Loucy (cell line): ENCODE measurements around the gene ZFYVE21.

Source experiments
- H2AFZ ChIP-seq: fragments of 200-600 bp; sonication (generic); 2 replicates; pipeline ENCODE4 v1.6.0; 2016; ENCODE audit warnings: antibody characterized with exemption, mild to moderate bottlenecking, low read length, moderate library complexity
- H3F3A ChIP-seq: fragments of 200-600 bp; 2 replicates; pipeline ENCODE4 v1.6.0; 2016; ENCODE audit warnings: antibody characterized with exemption, low read depth, mild to moderate bottlenecking
- H3K27me3 ChIP-seq: fragments of 200-600 bp; sonication (generic); 2 replicates; pipeline ENCODE4 v1.6.1; 2014; ENCODE audit warnings: low read length, mild to moderate bottlenecking; ENCODE audit not compliant: insufficient read depth, poor library complexity, severe bottlenecking
- H3K36me3 ChIP-seq: fragments of 200-600 bp; sonication (generic); 2 replicates; pipeline ENCODE4 v1.6.1; 2016; ENCODE audit warnings: low read length; ENCODE audit not compliant: insufficient read depth
- H3K4me1 ChIP-seq: fragments of 200-600 bp; sonication (generic); 2 replicates; pipeline ENCODE4 v1.5.1; 2014; ENCODE audit warnings: low read length, mild to moderate bottlenecking; ENCODE audit not compliant: insufficient read depth, poor library complexity, severe bottlenecking
- H3K4me2 ChIP-seq: fragments of 200-600 bp; sonication (generic); 2 replicates; pipeline ENCODE4 v1.6.0; 2014; ENCODE audit warnings: antibody characterized with exemption, low read length, low read depth, mild to moderate bottlenecking; ENCODE audit not compliant: poor library complexity, severe bottlenecking
- H3K4me3 ChIP-seq: fragments of 200-600 bp; sonication (generic); 2 replicates; pipeline ENCODE4 v1.5.1; 2014; ENCODE audit warnings: low read length, mild to moderate bottlenecking, mixed read lengths; ENCODE audit not compliant: poor library complexity, severe bottlenecking
- H3K79me2 ChIP-seq: fragments of 200-600 bp; sonication (generic); 2 replicates; pipeline ENCODE4 v1.6.1; 2014; ENCODE audit warnings: low read length; ENCODE audit not compliant: insufficient read depth
- H3K9ac ChIP-seq: fragments of 200-600 bp; sonication (generic); 2 replicates; pipeline ENCODE4 v1.6.0; 2014; ENCODE audit warnings: mild to moderate bottlenecking, low read depth, low read length, moderate library complexity; ENCODE audit not compliant: poor library complexity, severe bottlenecking
- H3K9me2 ChIP-seq: fragments of 200-600 bp; sonication (generic); replicated peaks from 2 replicates; pipeline ENCODE4 v1.6.1; 2016; ENCODE audit warnings: low read depth, low read length, mixed read lengths
- H3K9me3 ChIP-seq: fragments of 200-600 bp; sonication (generic); 2 replicates; pipeline ENCODE4 v1.6.1; 2014; ENCODE audit warnings: mild to moderate bottlenecking, antibody characterized with exemption, low read length, low read depth; ENCODE audit not compliant: insufficient read depth
- H4K20me1 ChIP-seq: fragments of 200-600 bp; sonication (generic); 2 replicates; pipeline ENCODE4 v1.6.0; 2014; ENCODE audit warnings: antibody characterized with exemption, low read length, mild to moderate bottlenecking; ENCODE audit not compliant: insufficient read depth, poor library complexity, severe bottlenecking
- CTCF ChIP-seq: fragments of 200-600 bp; sonication (generic); conservative IDR thresholded peaks from 2 replicates; pipeline ENCODE4 v1.5.1; 2014; ENCODE audit warnings: mild to moderate bottlenecking, antibody characterized with exemption, low read length
- EZH2phosphoT487 ChIP-seq: fragments of 200-600 bp; IDR thresholded peaks from 2 replicates; pipeline ENCODE4 v1.6.1; 2018; ENCODE audit warnings: antibody characterized with exemption, mild to moderate bottlenecking, moderate library complexity, borderline replicate concordance

The ZFYVE21 gene

GRCh38 chr14:103725739-103726395, 10.3 kb downstream of the ZFYVE21 start:
- TF ChIP-seq EZH2phosphoT487 (no peak), CTCF (no peak)
- Histone ChIP-seq H3F3A (no peaks in the 10 kb centered on the region), H3K9me3 (no peaks in the 10 kb centered on the region), H3K4me1 (no peaks in the 10 kb centered on the region), H2AFZ (no peak overlapping the region), H3K79me2 (no peaks in the 10 kb centered on the region; the same call in 1 of the 2 replicates), H3K9ac (no peak overlapping the region), H3K4me2 (no peak overlapping the region), H3K36me3 (peaks cover 12% of the 10 kb centered on the region; the same call in 1 of the 2 replicates), H3K27me3 (no peaks in the 10 kb centered on the region), H4K20me1 (no peaks in the 10 kb centered on the region), H3K9me2 (no peaks in the 10 kb centered on the region), H3K4me3 (no peak overlapping the region)

GRCh38 chr14:103726474-103726873, 10.9 kb downstream of the ZFYVE21 start:
- no peaks in the 10 kb centered on the region for H3K4me1 ChIP-seq
- no peak overlapping the region for H3K4me2 ChIP-seq
- TF ChIP-seq CTCF: no peak
- TF ChIP-seq EZH2phosphoT487: no peak
- no peak overlapping the region for H3K4me3 ChIP-seq
- H3K9me3 ChIP-seq: no peaks in the 10 kb centered on the region
- no peak overlapping the region for H2AFZ ChIP-seq
- H4K20me1 ChIP-seq: no peaks in the 10 kb centered on the region
- H3K36me3 ChIP-seq: peaks cover 12% of the 10 kb centered on the region; the same call in 1 of the 2 replicates
- no peaks in the 10 kb centered on the region; the same call in 1 of the 2 replicates for H3K79me2 ChIP-seq
- no peaks in the 10 kb centered on the region for H3F3A ChIP-seq
- no peak overlapping the region for H3K9ac ChIP-seq
- no peaks in the 10 kb centered on the region for H3K9me2 ChIP-seq
- H3K27me3 ChIP-seq: no peaks in the 10 kb centered on the region

- Histone ChIP-seq H3K36me3 (peaks cover 12% of the 10 kb centered on the region; the same call in 1 of the 2 replicates), H3K9ac (no peak overlapping the region), H4K20me1 (no peaks in the 10 kb centered on the region), H3K79me2 (no peaks in the 10 kb centered on the region), H3K4me2 (no peak overlapping the region), H3F3A (no peaks in the 10 kb centered on the region), H3K4me1 (no peaks in the 10 kb centered on the region), H2AFZ (no peak overlapping the region), H3K4me3 (no peak overlapping the region), H3K9me2 (no peaks in the 10 kb centered on the region), H3K9me3 (no peaks in the 10 kb centered on the region), H3K27me3 (no peaks in the 10 kb centered on the region)
- TF ChIP-seq CTCF (no peak), EZH2phosphoT487 (no peak)
Observed at GRCh38 chr14:103727313-103727980, 11.8 kb downstream of the ZFYVE21 start.
